Memory B cell (primary cell): ENCODE data around the gene SCN11A.
A peak's percentile ranks its signal among the peaks of the same experiment; 100 is the strongest.

ENCODE experiments used
- ATAC-seq: fragments of 150-1000 bp; cut with Tn5 transposase; 2 replicates; pipeline ENCODE4 v1.10.0; 2021; ENCODE audit warnings: low read depth, mild to moderate bottlenecking, moderate library complexity
- DNase-seq, 2 donors: peaks; one replicate each; pipeline ENCODE4 v3.0.0; 2022; ENCODE audit warnings: low spot score in 2 of 2
- H3K27ac Mint-ChIP-seq: one replicate; pipeline ENCODE4 v1.8.0; 2022; ENCODE audit warnings: mild to moderate bottlenecking, moderate library complexity, mixed read lengths
- H3K27me3 Mint-ChIP-seq: one replicate; pipeline ENCODE4 v1.8.0; 2022; ENCODE audit warnings: mixed read lengths
- H3K36me3 Mint-ChIP-seq: one replicate; pipeline ENCODE4 v1.8.0; 2022; ENCODE audit warnings: mild to moderate bottlenecking, mixed read lengths
- H3K4me1 Mint-ChIP-seq: one replicate; pipeline ENCODE4 v1.8.0; 2022; ENCODE audit warnings: mixed read lengths
- H3K4me3 Mint-ChIP-seq: one replicate; pipeline ENCODE4 v1.8.0; 2022; ENCODE audit warnings: mild to moderate bottlenecking, moderate library complexity, mixed read lengths
- H3K9me3 Mint-ChIP-seq: one replicate; pipeline ENCODE4 v1.8.0; 2022; ENCODE audit warnings: mixed read lengths

The SCN11A gene

GRCh38 chr3:39052583-39052982 is 839 bp upstream of the SCN11A start:
- Mint-ChIP-seq H3K27me3 (no peaks in the 10 kb centered on the region), H3K9me3 (no peaks in the 10 kb centered on the region), H3K36me3 (no peaks in the 10 kb centered on the region), H3K4me3 (peak overlapping the region; percentile 89), H3K4me1 (peaks cover 32% of the 10 kb centered on the region), H3K27ac (peak overlapping the region; percentile 98)
- no peak for ATAC-seq
- no peak for DNase-seq

GRCh38 chr3:39050029-39050428 is 1.7 kb downstream of the SCN11A start:
- H3K4me3 Mint-ChIP-seq: no peak overlapping the region
- H3K4me1 Mint-ChIP-seq: peaks cover 19% of the 10 kb centered on the region

DNA sequence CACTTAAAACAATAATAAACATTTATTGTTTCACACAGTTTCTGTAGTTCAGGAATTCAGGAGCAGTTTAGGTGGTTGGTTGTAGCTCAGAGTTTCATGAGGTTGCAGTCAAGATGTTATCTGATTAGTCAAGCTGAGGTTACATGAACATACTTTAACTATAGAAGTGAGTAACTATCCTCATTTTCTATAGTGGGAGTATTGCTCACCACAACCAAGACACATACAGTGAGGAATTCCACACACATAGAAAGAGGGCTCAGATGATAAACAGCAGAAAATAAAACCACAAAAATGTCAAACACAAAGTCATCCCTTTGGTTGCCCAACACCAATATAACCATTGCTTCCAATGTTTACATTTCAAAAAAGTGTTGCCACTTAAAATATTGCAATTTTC is 13.6 kb downstream of the SCN11A start:
- no peak for DNase-seq

More at GRCh38 chr3:39050029-39050428, 1.7 kb downstream of the SCN11A start:
- Mint-ChIP-seq H3K27ac (no peak overlapping the region), H3K9me3 (no peaks in the 10 kb centered on the region), H3K36me3 (no peaks in the 10 kb centered on the region), H3K27me3 (no peaks in the 10 kb centered on the region)
- no peak for DNase-seq
- ATAC-seq: no peak

DNA sequence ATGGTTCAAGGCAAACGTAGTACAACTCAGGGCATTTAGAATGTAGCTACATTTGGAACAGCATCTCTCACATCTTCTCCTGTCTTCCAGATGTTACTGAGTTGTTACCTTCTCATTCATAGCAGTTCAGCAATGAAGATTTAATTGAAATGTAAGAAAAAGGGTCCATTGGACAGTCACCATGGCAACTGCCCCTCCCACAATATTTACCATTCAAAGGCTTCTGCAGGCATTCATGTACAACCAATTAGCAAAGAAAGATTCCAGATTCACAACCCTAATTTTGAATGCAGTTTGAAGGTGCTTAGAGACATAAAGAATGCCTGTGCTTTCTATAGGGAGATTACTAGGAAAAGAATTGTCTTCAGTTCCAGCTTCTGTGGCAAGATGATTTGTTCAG is 22.2 kb downstream of the SCN11A start:
- H3K4me3 Mint-ChIP-seq: no peak overlapping the region
- H3K9me3 Mint-ChIP-seq: peaks cover 2% of the 10 kb centered on the region
- H3K36me3 Mint-ChIP-seq: no peaks in the 10 kb centered on the region
- no peak for ATAC-seq
- DNase-seq: no peak
- H3K4me1 Mint-ChIP-seq: peaks cover 2% of the 10 kb centered on the region
- no peak overlapping the region for H3K27ac Mint-ChIP-seq
- H3K27me3 Mint-ChIP-seq: peaks cover 13% of the 10 kb centered on the region

More for the DNA sequence above, 13.6 kb downstream of the SCN11A start:
- Mint-ChIP-seq H3K4me1 (no peaks in the 10 kb centered on the region), H3K4me3 (no peak overlapping the region), H3K27me3 (peaks cover 2% of the 10 kb centered on the region), H3K27ac (no peak overlapping the region), H3K9me3 (peaks cover 8% of the 10 kb centered on the region), H3K36me3 (peaks cover 5% of the 10 kb centered on the region)
- no peak for ATAC-seq

DNA sequence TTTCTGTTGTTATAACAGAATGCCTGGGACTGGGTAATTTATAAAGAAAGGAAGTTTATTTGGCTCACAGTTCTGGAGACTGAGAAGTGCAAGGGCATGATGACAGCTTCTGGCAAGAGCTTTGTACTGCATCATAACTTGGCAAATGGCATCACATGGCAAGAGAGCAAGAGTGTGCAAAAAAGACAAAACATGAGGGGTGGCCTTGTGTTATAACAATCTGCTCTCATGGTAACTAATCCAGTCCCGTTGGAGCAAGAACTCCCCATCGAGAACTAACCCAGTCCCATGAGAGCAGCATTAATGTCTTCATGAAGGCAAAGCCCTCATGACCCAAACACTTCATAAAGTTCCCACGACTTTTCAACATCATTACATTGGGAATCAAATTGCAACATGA is 23.2 kb downstream of the SCN11A start:
- H3K9me3 Mint-ChIP-seq: no peaks in the 10 kb centered on the region
- H3K4me3 Mint-ChIP-seq: no peak overlapping the region
- DNase-seq (no peak), ATAC-seq (no peak)
- peaks cover 2% of the 10 kb centered on the region for H3K4me1 Mint-ChIP-seq
- peaks cover 13% of the 10 kb centered on the region for H3K27me3 Mint-ChIP-seq
- H3K36me3 Mint-ChIP-seq: no peaks in the 10 kb centered on the region
- no peak overlapping the region for H3K27ac Mint-ChIP-seq

DNA sequence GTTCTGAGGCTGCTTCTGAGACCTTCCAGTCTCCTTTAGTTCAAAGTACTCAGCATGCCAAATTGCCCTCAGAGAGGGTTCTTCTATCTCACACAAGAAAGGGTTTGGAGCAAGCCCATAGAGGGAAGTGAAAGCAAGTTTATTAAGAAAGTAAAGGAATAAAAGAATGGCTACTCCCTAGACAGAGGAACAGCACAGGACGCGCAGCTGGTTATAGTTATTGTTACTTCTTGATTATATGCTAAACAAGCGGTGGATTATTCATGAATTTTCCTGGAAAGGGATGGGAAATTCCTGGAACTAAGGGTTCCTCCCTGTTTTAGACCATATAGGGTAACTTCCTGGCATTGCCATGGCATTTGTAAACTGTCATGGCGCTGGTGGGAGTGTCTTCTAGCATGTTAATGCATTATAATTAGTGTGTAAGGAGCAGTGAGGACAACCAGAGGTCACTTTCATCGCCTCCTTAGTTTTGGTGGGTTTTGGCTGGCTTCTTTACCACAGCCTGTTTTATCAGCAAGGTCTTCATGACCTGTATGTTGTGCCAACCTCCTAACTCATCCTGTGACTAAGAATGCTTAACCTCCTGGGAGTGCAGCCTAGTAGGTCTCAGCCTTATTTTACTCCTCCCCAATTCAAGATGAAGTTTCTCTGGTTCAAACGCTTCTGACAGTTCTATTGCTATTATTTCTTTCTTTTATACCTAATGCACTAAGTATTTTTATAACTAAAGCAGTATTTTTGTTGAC is 26.3 kb downstream of the SCN11A start:
- ATAC-seq (no peak), DNase-seq (no peak)
- Mint-ChIP-seq H3K4me1 (peaks cover 3% of the 10 kb centered on the region), H3K27me3 (peaks cover 13% of the 10 kb centered on the region), H3K27ac (no peak overlapping the region), H3K9me3 (no peaks in the 10 kb centered on the region), H3K4me3 (no peak overlapping the region), H3K36me3 (no peaks in the 10 kb centered on the region)

DNA sequence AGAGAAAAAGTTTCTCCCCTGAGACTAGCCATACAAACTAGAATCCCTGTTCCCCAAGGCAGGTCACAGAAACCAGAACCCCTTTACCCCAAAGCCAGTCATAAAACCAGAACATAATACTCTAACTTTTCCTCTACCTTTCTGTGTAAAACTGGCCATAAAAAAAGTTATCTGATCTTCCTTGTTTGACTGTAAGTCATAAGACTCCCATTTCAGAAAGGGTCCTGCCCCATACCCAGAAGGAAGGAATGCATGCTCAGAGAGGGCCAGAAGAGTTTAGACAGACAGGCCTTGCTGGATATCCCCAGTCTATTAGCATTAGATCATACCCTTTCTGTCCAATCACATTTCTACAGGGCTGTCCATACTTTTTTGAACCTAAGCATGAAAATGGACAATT is 27.2 kb downstream of the SCN11A start:
- Mint-ChIP-seq H3K27me3 (peaks cover 13% of the 10 kb centered on the region), H3K27ac (no peak overlapping the region), H3K4me3 (no peak overlapping the region), H3K36me3 (no peaks in the 10 kb centered on the region), H3K9me3 (no peaks in the 10 kb centered on the region), H3K4me1 (peaks cover 3% of the 10 kb centered on the region)
- no peak for ATAC-seq
- no peak for DNase-seq

DNA sequence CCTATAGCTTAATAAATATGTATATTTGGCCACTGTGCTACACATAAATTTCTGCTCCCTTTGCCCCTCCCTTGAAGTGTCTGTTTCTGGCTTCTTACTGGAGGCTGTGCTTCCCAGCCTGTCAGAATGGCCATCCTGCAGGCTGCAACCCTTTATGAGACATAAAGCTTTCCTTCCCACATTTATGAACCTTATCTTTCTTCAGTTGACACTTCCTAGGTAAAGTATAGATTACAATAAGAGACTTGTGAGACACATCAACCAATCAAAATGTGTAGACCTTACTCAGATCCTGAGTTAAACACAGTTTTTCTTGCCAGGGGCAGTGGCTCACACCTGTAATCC is 29.5 kb downstream of the SCN11A start:
- H3K9me3 Mint-ChIP-seq: no peaks in the 10 kb centered on the region
- H3K27ac Mint-ChIP-seq: no peak overlapping the region
- H3K27me3 Mint-ChIP-seq: peaks cover 7% of the 10 kb centered on the region
- H3K36me3 Mint-ChIP-seq: no peaks in the 10 kb centered on the region
- ATAC-seq (no peak), DNase-seq (no peak)
- H3K4me3 Mint-ChIP-seq: no peak overlapping the region
- peaks cover 3% of the 10 kb centered on the region for H3K4me1 Mint-ChIP-seq

- H3K9me3 Mint-ChIP-seq: no peaks in the 10 kb centered on the region
- ATAC-seq: no peak
- H3K4me1 Mint-ChIP-seq: peaks cover 3% of the 10 kb centered on the region
- peaks cover 7% of the 10 kb centered on the region for H3K27me3 Mint-ChIP-seq
- H3K4me3 Mint-ChIP-seq: no peak overlapping the region
- H3K36me3 Mint-ChIP-seq: no peaks in the 10 kb centered on the region
- no peak overlapping the region for H3K27ac Mint-ChIP-seq
- no peak for DNase-seq
These were observed 30.1 kb downstream of the SCN11A start for GRCh38 chr3:39021465-39022285.

DNA sequence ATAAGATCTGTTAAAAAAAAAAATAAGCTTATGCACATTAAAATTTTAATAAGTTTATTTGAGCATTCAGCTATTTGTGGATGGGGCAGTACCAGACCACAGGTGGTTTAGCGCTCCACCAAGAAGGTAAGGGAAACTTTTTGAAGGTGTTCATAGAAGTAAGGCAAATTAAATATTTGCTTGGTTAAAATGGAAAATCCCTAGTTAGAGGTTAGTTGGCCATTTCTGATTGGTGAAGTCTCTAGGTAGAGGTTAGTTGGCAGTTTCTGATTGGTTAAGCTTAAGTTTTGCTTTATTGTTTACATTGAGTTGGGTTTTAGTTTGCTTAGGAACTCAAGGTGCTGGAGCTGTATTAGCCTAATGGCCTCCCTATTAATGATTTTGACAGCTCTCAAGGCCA is 30.7 kb downstream of the SCN11A start:
- Mint-ChIP-seq H3K4me3 (no peak overlapping the region), H3K36me3 (no peaks in the 10 kb centered on the region), H3K4me1 (peaks cover 3% of the 10 kb centered on the region), H3K27me3 (peaks cover 5% of the 10 kb centered on the region), H3K27ac (no peak overlapping the region), H3K9me3 (no peaks in the 10 kb centered on the region)
- no peak for DNase-seq
- ATAC-seq: peak; percentile 53

- DNase-seq (no peak), ATAC-seq (no peak)
- Mint-ChIP-seq H3K27ac (no peak overlapping the region), H3K4me3 (no peak overlapping the region), H3K9me3 (no peaks in the 10 kb centered on the region), H3K4me1 (peaks cover 3% of the 10 kb centered on the region), H3K27me3 (peaks cover 5% of the 10 kb centered on the region), H3K36me3 (no peaks in the 10 kb centered on the region)
These were observed 32.4 kb downstream of the SCN11A start for GRCh38 chr3:39019299-39019698.

- DNase-seq: no peak
- H3K27ac Mint-ChIP-seq: no peak overlapping the region
- peaks cover 5% of the 10 kb centered on the region for H3K27me3 Mint-ChIP-seq
- H3K4me1 Mint-ChIP-seq: no peaks in the 10 kb centered on the region
- no peaks in the 10 kb centered on the region for H3K36me3 Mint-ChIP-seq
- no peak overlapping the region for H3K4me3 Mint-ChIP-seq
- H3K9me3 Mint-ChIP-seq: no peaks in the 10 kb centered on the region
- no peak for ATAC-seq
These were observed 36.3 kb downstream of the SCN11A start for GRCh38 chr3:39015418-39015817.

- H3K4me1 Mint-ChIP-seq: no peaks in the 10 kb centered on the region
- ATAC-seq (no peak), DNase-seq (no peak)
- H3K27ac Mint-ChIP-seq: no peak overlapping the region
- H3K4me3 Mint-ChIP-seq: no peak overlapping the region
- H3K27me3 Mint-ChIP-seq: peaks cover 2% of the 10 kb centered on the region
- peaks cover 1% of the 10 kb centered on the region for H3K9me3 Mint-ChIP-seq
- H3K36me3 Mint-ChIP-seq: no peaks in the 10 kb centered on the region
These were observed 37.7 kb downstream of the SCN11A start for GRCh38 chr3:39013921-39014509.

GRCh38 chr3:39013289-39013688 is 38.5 kb downstream of the SCN11A start:
- peaks cover 1% of the 10 kb centered on the region for H3K9me3 Mint-ChIP-seq
- no peak for ATAC-seq
- H3K4me1 Mint-ChIP-seq: no peaks in the 10 kb centered on the region
- H3K36me3 Mint-ChIP-seq: peaks cover under 1% of the 10 kb centered on the region
- H3K27me3 Mint-ChIP-seq: peaks cover 2% of the 10 kb centered on the region
- H3K4me3 Mint-ChIP-seq: no peak overlapping the region
- H3K27ac Mint-ChIP-seq: no peak overlapping the region
- no peak for DNase-seq
